ENCODE results near the gene RBCK1.

GRCh38 chr20:460707-461106 is 52.6 kb downstream of the RBCK1 start:
- TF ChIP-seq CTCF (IDR thresholded peaks at IDR 0.05 in 8 of 11, conservative IDR thresholded peaks at IDR 0.05 in 3 of 11), result no peak
- no peak for TF ChIP-seq POLR2A (IDR thresholded peaks at IDR 0.05)
